Neural cell (in vitro differentiated cells): ENCODE results near the gene GSE1.

Experiments
- EP300 ChIP-seq: fragments of 450-650 bp; conservative IDR thresholded peaks from 2 replicates; pipeline ENCODE4 v1.6.1; 2014; ENCODE audit warnings: antibody characterized with exemption, mild to moderate bottlenecking, moderate library complexity; ENCODE audit not compliant: poor library complexity, severe bottlenecking
- EZH2 ChIP-seq: fragments of 200-600, 300-800 bp; shearing (Covaris generic), sonication (generic); IDR thresholded peaks from 2 replicates; pipeline ENCODE4 v1.6.1; 2014; ENCODE audit warnings: antibody characterized with exemption, low read length, borderline replicate concordance, mild to moderate bottlenecking; ENCODE audit not compliant: insufficient read depth, poor library complexity, severe bottlenecking
- MXI1 ChIP-seq: fragments of 450-650 bp; conservative IDR thresholded peaks from 2 replicates; pipeline ENCODE4 v1.6.1; 2014; ENCODE audit warnings: antibody characterized with exemption, mild to moderate bottlenecking; ENCODE audit not compliant: poor library complexity, severe bottlenecking
- POLR2AphosphoS5 ChIP-seq: IDR thresholded peaks from 2 replicates; pipeline ENCODE4 v1.6.1; 2012
- RAD21 ChIP-seq: fragments of 450-650 bp; conservative IDR thresholded peaks from 2 replicates; pipeline ENCODE4 v1.6.1; 2014; ENCODE audit warnings: antibody characterized with exemption, mild to moderate bottlenecking, moderate library complexity
- SMC3 ChIP-seq: fragments of 450-650 bp; conservative IDR thresholded peaks from 2 replicates; pipeline ENCODE4 v1.6.1; 2014; ENCODE audit warnings: antibody characterized with exemption, mild to moderate bottlenecking, moderate library complexity; ENCODE audit not compliant: poor library complexity
- TAF1 ChIP-seq: IDR thresholded peaks from 2 replicates; pipeline ENCODE4 v1.6.1; 2012; ENCODE audit warnings: low read depth
- TF ChIP-seq, protein P1 (sequence below): IDR thresholded peaks from 2 replicates; pipeline ENCODE4 v1.6.1; 2012; ENCODE audit warnings: borderline replicate concordance
- TF ChIP-seq, protein P2 (sequence below): fragments of 450-650 bp; IDR thresholded peaks from 2 replicates; pipeline ENCODE4 v1.5.1; 2014; ENCODE audit warnings: antibody characterized with exemption, mild to moderate bottlenecking, moderate library complexity; ENCODE audit not compliant: poor library complexity, severe bottlenecking

DNA sequence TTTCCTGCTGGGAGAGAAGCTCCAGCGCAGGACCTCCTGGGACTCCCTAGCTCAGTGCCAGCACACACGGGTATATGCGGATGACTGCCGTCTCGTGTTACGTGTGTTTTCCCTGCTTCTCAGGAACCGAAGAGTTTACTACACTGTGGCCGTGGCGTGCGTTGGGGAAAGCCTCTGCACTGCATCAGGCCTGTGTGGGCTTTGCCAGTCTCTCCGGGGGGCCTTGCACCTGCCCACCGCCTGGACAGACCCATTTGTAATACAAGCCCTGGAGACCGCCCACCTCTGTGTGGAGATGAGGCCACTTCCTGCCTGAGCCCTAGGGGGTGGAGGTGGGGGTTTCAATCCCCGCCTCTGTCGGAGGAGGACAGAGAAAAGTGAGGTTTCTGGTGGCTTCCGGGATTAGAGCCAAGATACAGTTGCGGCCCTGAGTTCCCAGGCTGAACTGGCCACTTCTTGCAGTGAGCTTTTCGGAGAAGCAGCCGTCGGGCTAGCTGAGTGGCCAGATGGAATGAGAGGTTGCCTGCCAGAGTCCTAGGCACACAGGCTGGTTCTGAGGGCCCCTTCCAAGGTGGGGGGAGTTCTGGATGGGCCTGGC, 43.4 kb upstream of the GSE1 start:
- TF ChIP-seq, protein P1, sequence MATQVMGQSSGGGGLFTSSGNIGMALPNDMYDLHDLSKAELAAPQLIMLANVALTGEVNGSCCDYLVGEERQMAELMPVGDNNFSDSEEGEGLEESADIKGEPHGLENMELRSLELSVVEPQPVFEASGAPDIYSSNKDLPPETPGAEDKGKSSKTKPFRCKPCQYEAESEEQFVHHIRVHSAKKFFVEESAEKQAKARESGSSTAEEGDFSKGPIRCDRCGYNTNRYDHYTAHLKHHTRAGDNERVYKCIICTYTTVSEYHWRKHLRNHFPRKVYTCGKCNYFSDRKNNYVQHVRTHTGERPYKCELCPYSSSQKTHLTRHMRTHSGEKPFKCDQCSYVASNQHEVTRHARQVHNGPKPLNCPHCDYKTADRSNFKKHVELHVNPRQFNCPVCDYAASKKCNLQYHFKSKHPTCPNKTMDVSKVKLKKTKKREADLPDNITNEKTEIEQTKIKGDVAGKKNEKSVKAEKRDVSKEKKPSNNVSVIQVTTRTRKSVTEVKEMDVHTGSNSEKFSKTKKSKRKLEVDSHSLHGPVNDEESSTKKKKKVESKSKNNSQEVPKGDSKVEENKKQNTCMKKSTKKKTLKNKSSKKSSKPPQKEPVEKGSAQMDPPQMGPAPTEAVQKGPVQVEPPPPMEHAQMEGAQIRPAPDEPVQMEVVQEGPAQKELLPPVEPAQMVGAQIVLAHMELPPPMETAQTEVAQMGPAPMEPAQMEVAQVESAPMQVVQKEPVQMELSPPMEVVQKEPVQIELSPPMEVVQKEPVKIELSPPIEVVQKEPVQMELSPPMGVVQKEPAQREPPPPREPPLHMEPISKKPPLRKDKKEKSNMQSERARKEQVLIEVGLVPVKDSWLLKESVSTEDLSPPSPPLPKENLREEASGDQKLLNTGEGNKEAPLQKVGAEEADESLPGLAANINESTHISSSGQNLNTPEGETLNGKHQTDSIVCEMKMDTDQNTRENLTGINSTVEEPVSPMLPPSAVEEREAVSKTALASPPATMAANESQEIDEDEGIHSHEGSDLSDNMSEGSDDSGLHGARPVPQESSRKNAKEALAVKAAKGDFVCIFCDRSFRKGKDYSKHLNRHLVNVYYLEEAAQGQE = no peak
- TF ChIP-seq, protein P2, sequence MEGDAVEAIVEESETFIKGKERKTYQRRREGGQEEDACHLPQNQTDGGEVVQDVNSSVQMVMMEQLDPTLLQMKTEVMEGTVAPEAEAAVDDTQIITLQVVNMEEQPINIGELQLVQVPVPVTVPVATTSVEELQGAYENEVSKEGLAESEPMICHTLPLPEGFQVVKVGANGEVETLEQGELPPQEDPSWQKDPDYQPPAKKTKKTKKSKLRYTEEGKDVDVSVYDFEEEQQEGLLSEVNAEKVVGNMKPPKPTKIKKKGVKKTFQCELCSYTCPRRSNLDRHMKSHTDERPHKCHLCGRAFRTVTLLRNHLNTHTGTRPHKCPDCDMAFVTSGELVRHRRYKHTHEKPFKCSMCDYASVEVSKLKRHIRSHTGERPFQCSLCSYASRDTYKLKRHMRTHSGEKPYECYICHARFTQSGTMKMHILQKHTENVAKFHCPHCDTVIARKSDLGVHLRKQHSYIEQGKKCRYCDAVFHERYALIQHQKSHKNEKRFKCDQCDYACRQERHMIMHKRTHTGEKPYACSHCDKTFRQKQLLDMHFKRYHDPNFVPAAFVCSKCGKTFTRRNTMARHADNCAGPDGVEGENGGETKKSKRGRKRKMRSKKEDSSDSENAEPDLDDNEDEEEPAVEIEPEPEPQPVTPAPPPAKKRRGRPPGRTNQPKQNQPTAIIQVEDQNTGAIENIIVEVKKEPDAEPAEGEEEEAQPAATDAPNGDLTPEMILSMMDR = no peak
- TF ChIP-seq EZH2 (no peak), SMC3 (no peak), EP300 (no peak), POLR2AphosphoS5 (no peak), TAF1 (no peak), RAD21 (no peak), MXI1 (no peak)
